Dermis blood vessel endothelial cell (primary cell): ENCODE data around the gene EIF3C. TPM values are rescaled to one million over a fixed set of nuclear protein-coding genes. Genes with fewer than 3 reads are reported as not detected.
"Not testable (repeated sequence)": the region's sequence is repeated elsewhere in the genome, so short reads cannot be mapped to it uniquely, and the experiment has no call there.

Experiments
- DNase-seq: peaks from one replicate; pipeline ENCODE4 v3.0.0; 2010
- total RNA-seq: library from RNA; depleted of rRNA; stranded (reverse); fragments of >200 nt; gene quantifications from 2 replicates; pipeline ENCODE4 v1.2.3, GENCODE V29; 2014

EIF3C gene
- total RNA-seq, 1 donor from 2014 or later: 147 TPM

DNA sequence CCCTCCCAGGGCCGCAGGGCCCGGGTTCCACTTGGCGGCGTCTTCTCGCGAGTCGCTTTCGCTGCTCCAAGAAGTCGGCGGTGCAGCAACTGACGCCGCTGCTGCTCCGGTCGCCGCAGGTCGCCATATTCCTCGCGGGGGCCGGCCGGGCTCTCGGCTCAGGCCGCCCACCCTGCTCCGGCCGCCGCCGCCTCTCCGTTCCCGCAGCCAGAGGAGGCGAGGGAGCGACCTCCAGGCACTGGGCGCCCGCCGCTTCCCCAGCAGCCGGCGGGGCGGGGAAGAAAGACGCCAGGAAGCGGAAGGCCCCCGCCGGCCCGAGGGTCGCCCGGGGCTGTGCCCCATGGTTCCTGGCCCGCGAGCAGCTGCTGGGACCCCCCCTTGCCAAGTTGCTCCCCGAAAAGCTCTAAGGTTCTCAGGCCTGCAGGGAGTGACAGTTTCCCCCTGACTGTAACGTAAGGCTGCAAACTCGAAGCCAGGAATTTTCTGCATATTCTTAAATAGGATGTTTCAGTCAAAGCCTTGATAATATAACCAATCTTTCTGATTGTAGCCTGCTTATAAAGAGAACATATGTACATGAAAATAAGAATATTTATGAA is 39.3 kb downstream of the EIF3C start:
- not testable (repeated sequence) for DNase-seq

DNA sequence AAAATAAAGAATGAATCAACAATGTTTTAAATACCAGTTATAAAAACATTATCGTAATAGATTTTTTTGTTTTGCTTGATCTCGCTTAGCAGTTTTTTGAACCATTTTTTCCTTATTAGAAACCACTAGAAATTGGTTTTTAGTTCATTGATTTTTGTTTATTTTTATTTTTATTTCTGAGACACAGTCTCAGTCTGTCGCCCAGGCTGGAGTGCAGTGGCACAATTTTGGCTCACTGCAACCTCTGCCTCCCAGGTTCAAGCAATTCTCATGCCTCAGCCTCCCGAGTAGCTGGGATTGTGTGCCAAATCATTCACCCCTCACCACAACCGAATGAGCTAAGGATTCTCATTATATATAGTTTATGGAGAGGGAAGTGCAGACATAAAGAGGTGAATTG is 40.2 kb downstream of the EIF3C start, which contains the start of gene NPIPB9:
TSS of gene NPIPB9 (plus strand) at position 301 of the 400 bp plus-strand sequence.
- not testable (repeated sequence) for DNase-seq

DNA sequence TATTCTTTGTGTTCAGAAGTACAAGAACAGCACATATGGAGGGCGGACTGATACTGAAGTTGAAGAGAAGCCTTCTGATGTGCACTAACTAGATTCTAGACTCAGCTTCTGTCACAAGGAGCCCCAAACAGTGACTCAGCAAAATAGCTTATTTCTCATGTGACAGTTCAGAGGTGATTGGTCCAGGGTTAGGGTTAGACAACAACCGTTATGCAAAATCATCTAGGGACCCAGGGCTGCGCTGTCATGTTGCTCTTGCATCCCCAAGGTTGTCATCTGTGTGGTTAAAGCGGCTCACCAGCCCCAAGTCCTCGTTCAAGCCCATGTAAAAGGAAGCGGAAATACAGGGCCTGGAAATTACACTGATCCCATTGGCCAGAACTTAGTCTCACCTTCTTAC is 70.4 kb downstream of the EIF3C start:
- DNase-seq: not testable (repeated sequence)

DNA sequence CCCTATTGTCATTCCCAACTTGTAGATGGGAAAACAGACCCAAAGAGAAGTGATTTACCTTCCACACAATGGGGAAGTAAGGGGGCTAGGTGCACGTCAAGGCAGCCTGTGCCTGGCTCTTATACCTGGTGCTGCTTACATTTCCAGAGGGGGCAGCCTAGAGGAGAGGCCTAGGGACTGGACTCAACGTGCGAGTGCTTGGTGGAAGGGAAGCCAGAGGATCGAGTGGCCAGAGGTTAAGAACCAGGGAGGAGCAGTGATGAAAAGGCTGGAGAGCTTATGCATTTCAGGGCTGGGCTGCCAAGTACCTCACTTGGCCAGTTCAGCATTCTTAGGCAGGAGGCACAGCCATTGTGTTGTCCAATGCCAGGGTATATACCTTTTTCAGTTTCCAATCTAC is 71.1 kb downstream of the EIF3C start:
- not testable (repeated sequence) for DNase-seq

Other genes starting within 250 kb of the EIF3C start
- not detected in 2 replicates for gene NPIPB7, start 239.1 kb upstream of the EIF3C start, total RNA-seq
- gene CLN3, start 219.4 kb upstream of the EIF3C start, total RNA-seq: 20.1 and 29.2 TPM in 2 replicates
- gene APOBR, start 216.8 kb upstream of the EIF3C start, total RNA-seq: under 0.01 and 0.05 TPM in 2 replicates
- gene IL27, start 204.6 kb upstream of the EIF3C start, total RNA-seq: not detected in 2 replicates
- gene NUPR1, start 172.5 kb upstream of the EIF3C start, total RNA-seq: 3.8 and 4.9 TPM in 2 replicates
- gene SGF29, start 157.5 kb upstream of the EIF3C start, total RNA-seq: 8.7 and 10.0 TPM in 2 replicates
- gene SULT1A2, start 114.4 kb upstream of the EIF3C start, total RNA-seq: 0.14 TPM in 1 of 2 replicates, not detected in the other
- 1.2 and 4.4 TPM in 2 replicates for gene SULT1A1, start 101.4 kb upstream of the EIF3C start, total RNA-seq
- gene NPIPB8, start 73.4 kb upstream of the EIF3C start, total RNA-seq: 0.17 TPM in 1 of 2 replicates, not detected in the other
- gene NPIPB9, start 40.3 kb downstream of the EIF3C start, total RNA-seq: 1.9 and 4.9 TPM in 2 replicates
- 33.5 and 74.3 TPM in 2 replicates for gene ATXN2L, start 111.5 kb downstream of the EIF3C start, total RNA-seq
- 127 and 181 TPM in 2 replicates for gene TUFM, start 134.9 kb downstream of the EIF3C start, total RNA-seq
- gene SH2B1, start 152.4 kb downstream of the EIF3C start, total RNA-seq: 9.4 and 13.0 TPM in 2 replicates
- not detected in 2 replicates for gene ATP2A1, start 167.0 kb downstream of the EIF3C start, total RNA-seq
- 61.1 and 74.8 TPM in 2 replicates for gene RABEP2, start 213.8 kb downstream of the EIF3C start, total RNA-seq
- gene CD19, start 220.5 kb downstream of the EIF3C start, total RNA-seq: not detected in 2 replicates
- 26.8 and 30.0 TPM in 2 replicates for gene NFATC2IP, start 239.5 kb downstream of the EIF3C start, total RNA-seq